DMS114 treated with DMSO at 0.1 percent for 48 hours (cell line): ENCODE results near the gene FAM25A.

Experiments used
- DNase-seq: peaks from one replicate; lab custom pipeline; 2025; ENCODE audit not compliant: unreplicated experiment; lab: John Stamatoyannopoulos, UW

Gene FAM25A

GRCh38 chr10:87059401-87059800 lies 39.3 kb downstream of the FAM25A start:
- DNase-seq, result no peak

GRCh38 chr10:87060280-87060928 lies 40.3 kb downstream of the FAM25A start:
- no peak for DNase-seq

GRCh38 chr10:87064651-87065050 lies 44.6 kb downstream of the FAM25A start:
- DNase-seq, result no peak

GRCh38 chr10:87066178-87066577 lies 46.1 kb downstream of the FAM25A start:
- DNase-seq, result no peak

- DNase-seq, result no peak
Measured at GRCh38 chr10:87066865-87067264, 46.8 kb downstream of the FAM25A start.

GRCh38 chr10:87068281-87068680 lies 48.2 kb downstream of the FAM25A start:
- no peak for DNase-seq

GRCh38 chr10:87072449-87072848 lies 52.4 kb downstream of the FAM25A start:
- no peak for DNase-seq
